GM19239 (cell line): ENCODE measurements around the gene TRPM3.

Source experiments
- DNase-seq: peaks from one replicate; pipeline ENCODE4 v3.0.0; 2011; ENCODE audit warnings: low spot score; ENCODE audit not compliant: insufficient read length
- FAIRE-seq: peaks from 2 replicates; lab custom pipeline; 2011; peaks lifted over from hg19 to GRCh38; lab: Jason Lieb, UNC

TRPM3 gene

GRCh38 chr9:70485273-70485858 is 636.1 kb downstream of the TRPM3 start:
- no peak for FAIRE-seq
- DNase-seq = no peak

- DNase-seq (peak; percentile 57), FAIRE-seq (peak; percentile 68)
Measured at GRCh38 chr9:70484232-70485130, 636.9 kb downstream of the TRPM3 start.

DNA sequence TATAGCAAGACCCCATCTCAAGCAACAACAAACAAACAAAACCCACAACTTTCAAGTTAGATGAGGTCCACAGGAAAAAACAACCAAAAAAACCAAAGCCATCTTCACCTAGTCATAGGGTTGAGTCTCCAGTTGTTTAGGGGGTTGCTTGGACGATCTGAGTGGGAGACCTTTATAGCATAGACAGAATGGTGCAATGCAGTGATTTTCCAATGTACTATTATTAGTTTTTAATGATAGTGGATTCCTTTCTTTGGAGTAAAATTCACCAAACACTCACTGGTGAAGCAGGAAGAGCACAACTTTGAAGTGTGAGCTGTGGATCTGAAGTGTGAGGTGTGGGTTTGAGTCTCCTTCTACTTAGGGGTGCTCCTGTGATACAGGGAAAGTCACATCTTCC is 640.0 kb downstream of the TRPM3 start:
- no peak for DNase-seq
- no peak for FAIRE-seq

DNA sequence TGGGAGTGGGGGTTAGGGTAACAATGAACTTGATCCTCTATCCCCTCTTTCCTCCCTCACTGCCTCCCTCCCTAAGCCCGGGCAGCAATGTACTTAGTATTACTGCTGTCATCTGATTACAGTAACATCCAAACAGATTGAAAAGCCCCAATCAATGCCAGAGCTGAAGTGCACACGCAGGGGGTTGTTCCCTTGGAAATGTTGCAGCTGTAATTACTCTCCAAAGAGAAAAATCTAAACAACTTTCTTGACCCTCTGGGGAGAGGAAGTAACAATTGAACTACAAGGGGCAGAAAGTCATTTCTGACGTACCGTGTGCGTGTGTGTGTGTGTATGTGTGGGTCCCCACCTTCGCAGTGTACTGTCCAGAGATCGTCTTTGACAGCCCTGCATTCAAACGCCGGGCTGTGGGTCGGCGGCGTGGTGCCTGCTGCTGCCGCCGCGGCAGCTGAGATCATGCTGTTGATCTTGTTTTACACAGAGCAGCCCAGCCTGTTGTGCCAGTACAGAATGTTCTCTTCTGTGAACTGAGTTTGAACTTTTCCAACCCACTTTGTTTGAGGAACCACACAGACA is 640.9 kb downstream of the TRPM3 start:
- DNase-seq (no peak), FAIRE-seq (no peak)

DNA sequence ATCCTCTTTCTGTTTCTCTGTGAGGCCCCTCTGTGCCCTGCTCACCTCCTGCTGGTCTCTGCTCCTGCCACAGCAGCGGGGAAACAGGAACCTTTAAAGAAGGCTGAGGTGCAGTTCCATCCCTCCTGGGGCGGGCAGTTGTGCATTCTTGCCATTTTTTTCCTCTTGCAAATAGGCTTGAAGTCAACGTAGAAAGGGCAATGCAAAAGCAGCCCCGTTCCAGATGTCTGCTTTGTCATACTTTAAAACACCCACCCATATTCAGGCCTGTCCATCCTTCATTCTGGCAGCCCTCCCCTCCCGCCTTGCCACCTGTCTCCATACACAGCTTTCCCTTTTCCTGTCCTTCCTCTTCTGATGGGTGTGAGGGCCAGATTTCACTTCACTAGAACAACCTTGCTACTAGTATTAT is 641.5 kb downstream of the TRPM3 start:
- no peak for DNase-seq
- FAIRE-seq = no peak
